Heart left ventricle (tissue), 16 donors: ENCODE measurements around the gene ARMCX5. TPM values are rescaled to one million over a fixed set of nuclear protein-coding genes. Genes with fewer than 3 reads are reported as not detected.

Experiments
- ATAC-seq, 4 donors: fragments of 200-7000 bp; cut with Tn5 transposase; one replicate each; pipeline ENCODE4 v1.9.1; 2020 to 2022; ENCODE audit warnings: moderate library complexity in 4 of 4, mild to moderate bottlenecking in 3 of 4, moderate number of reproducible peaks in 1 of 4
- DNase-seq, 5 donors: peaks; one replicate each; pipeline ENCODE4 v3.0.0-alpha.2; 2020
- H3K27ac ChIP-seq, 12 donors: fragments of 200-600 bp; sonication (generic) in 4 of 12; one replicate each; pipeline versions ENCODE4 v1.5.0 to v1.8.0; 2016 to 2022; ENCODE audit warnings: mild to moderate bottlenecking in 2 of 12
- H3K27me3 ChIP-seq, 9 donors: fragments of 200-600 bp; sonication (generic) in 2 of 9; one replicate each; pipeline versions ENCODE4 v1.5.1 to v1.8.0; 2016 to 2022; ENCODE audit warnings: mild to moderate bottlenecking in 3 of 9
- H3K36me3 ChIP-seq, 9 donors: fragments of 200-600 bp; sonication (generic) in 2 of 9; one replicate each; pipeline versions ENCODE4 v1.5.0 to v1.8.0; 2018 to 2022; ENCODE audit warnings: mild to moderate bottlenecking in 2 of 9
- H3K4me1 ChIP-seq, 12 donors: fragments of 200-600 bp; sonication (generic) in 4 of 12; one replicate each; pipeline versions ENCODE4 v1.5.0 to v1.8.0; 2016 to 2022; ENCODE audit warnings: mild to moderate bottlenecking in 3 of 12
- H3K4me3 ChIP-seq, 12 donors: fragments of 200-600 bp; sonication (generic) in 4 of 12; one replicate each; pipeline versions ENCODE4 v1.5.0 to v1.8.0; 2017 to 2022; ENCODE audit warnings: mild to moderate bottlenecking in 9 of 12, moderate library complexity in 4 of 12
- H3K9me3 ChIP-seq, 12 donors: fragments of 200-600 bp; sonication (generic) in 4 of 12; one replicate each; pipeline versions ENCODE4 v1.5.0 to v1.8.0; 2016 to 2022; ENCODE audit warnings: mild to moderate bottlenecking in 1 of 12
- CTCF ChIP-seq, 12 donors: fragments of 200-600 bp; sonication (generic) in 4 of 12; IDR thresholded peaks; one replicate each; pipeline versions ENCODE4 v1.5.0 to v1.8.0; 2018 to 2022; ENCODE audit warnings: antibody characterized with exemption in 12 of 12, mild to moderate bottlenecking in 5 of 12
- POLR2A ChIP-seq, 2 donors: fragments of 450-650 bp; IDR thresholded peaks; one replicate each; pipeline ENCODE4 v1.6.1; 2017; ENCODE audit warnings: antibody characterized with exemption in 2 of 2, mild to moderate bottlenecking in 2 of 2, moderate library complexity in 2 of 2
- WGBS, 4 donors: extraction: QIAGEN DNeasy Blood & Tissue Kit in 2 of 4; methylation state at CpG; one replicate each; pipeline versions ENCODE4 v1.1.5 to v1.1.7; 2013 to 2018; 5-methylcytosine and 5-hydroxymethylcytosine counted together
- intact Hi-C, 10 donors: fragments of 100-400 bp; cut with DNase I; formaldehyde crosslinking; loops; one replicate each; pipeline versions ENCODE4 v1.11.1 to v1.14.2; 2022
- polyA plus RNA-seq, 2 donors: library from polyadenylated mRNA; stranded (reverse); fragments of 200-250 nt; gene quantifications; one replicate each; pipeline ENCODE4 v1.2.3, GENCODE V29; 2013
- total RNA-seq, 9 donors: library from RNA; depleted of rRNA in 2 of 9; stranded (reverse); fragments of >200 nt in 2 of 9; fragmentation: NEBNext Ultra II Directional in 3 of 9; extraction: Animal tissue kit (Norgen Biotek cat#: 25700) in 3 of 9; gene quantifications; one replicate each; pipeline versions ENCODE4 v1.1.0 to v1.2.4, GENCODE V29; 2016 to 2023
- donor health status: ischemic (EF 13 %, LVEDD 7.1; RV severe dilation, severe dysfunction).
- donor health status: healthy with polysubstance abuse.
- donor health status: DM: no; HTN: yes; CAD: no.
- donor health status: DM: no; HTN: no; CAD: no.
- donor health status: ischemic (EF 25% LVEDD 6.9; RV normal size, moderate dysfunction).
- donor health status: ischemic (EF 25% LVEDD 5.7; RV mildly dilated, moderate dysfunction).
- donor health status: healthy.
- donor health status: DM: yes; HTN: yes; CAD: no.
- donor health status: ischemic (EF 35%, LVEDD 5.7; RV mildly dilated, moderate dysfunction).
- donor health status: nonischemic (EF 11% LVEDD 7.7; RV severe dilation, severe dysfunction).
- donor health status: DM: yes; HTN: yes; CAD: no.
- donor health status: PGD.
- donor health status: ischemic (EF 29% LVEDD 5.4; RV normal size, mild dysfunction).
- donor health status: nonischemic (EF 23%, LVEDD 6.1; RV moderate dilation, normal function).

Gene ARMCX5
- total and polyA plus RNA-seq, 11 donors: 1.7 to 10.5 (median 5.5) TPM

- intact Hi-C loops: loop anchor here in 2 of 10 donors (10.0 kb wide), 2 partner anchors 49 to 109 kb away; partner anchors contain the start of genes GPRASP1 (in 1 of the 2) and GPRASP2 (in 1 of the 2)
- Histone ChIP-seq H3K9me3 (no peaks in the 10 kb centered on the region), H3K4me3 (no peak overlapping the region), H3K4me1 (peaks cover 0 to 5% (median 0%) of the 10 kb centered on the region in 12 donors), H3K27ac (no peak overlapping the region), H3K27me3 (peaks cover 0 to 4% (median 0%) of the 10 kb centered on the region in 9 donors), H3K36me3 (peaks cover 0 to 8% (median 0%) of the 10 kb centered on the region in 9 donors)
- ATAC-seq (no peak), DNase-seq (no peak)
- no peak for TF ChIP-seq POLR2A (IDR thresholded peaks at IDR 0.05)
- no peak for TF ChIP-seq CTCF (IDR thresholded peaks at IDR 0.05)
- 79 to 98% (median 88%) methylated on average over 1 of the region's 1 CpG for WGBS, 4 donors
These were observed 6.8 kb downstream of the ARMCX5 start for GRCh38 chrX:102606115-102606514.

DNA sequence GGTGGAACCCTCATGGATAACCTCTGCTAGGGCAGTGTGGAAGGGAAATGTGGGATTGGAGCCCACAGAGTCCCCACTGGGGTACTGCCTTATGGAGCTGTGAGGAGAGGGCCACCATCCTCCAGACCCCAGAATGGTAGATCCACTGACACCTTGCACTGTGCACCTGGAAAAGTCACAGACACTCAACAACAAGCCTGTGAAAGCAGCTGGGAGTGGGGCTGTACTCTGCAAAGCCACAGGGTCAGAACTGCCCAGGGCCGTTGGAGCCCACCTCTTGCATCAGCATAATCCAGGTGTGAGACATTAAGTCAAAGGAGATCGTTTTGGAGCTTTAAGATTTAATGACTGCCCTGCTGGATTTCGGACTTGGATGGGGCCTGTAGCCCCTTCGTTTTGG, 11.6 kb downstream of the ARMCX5 start:
- Histone ChIP-seq H3K27ac (no peak overlapping the region), H3K4me3 (no peak overlapping the region), H3K36me3 (peaks cover 0 to 3% (median 0%) of the 10 kb centered on the region in 9 donors), H3K4me1 (no peaks in the 10 kb centered on the region), H3K27me3 (peaks cover 0 to 17% (median 0%) of the 10 kb centered on the region in 9 donors), H3K9me3 (no peaks in the 10 kb centered on the region)
- DNase-seq: no peak
- no peak for ATAC-seq
- intact Hi-C loops: no loop called here
- 62 to 94% (median 83%) methylated on average over 4 of the region's 4 CpGs for WGBS, 4 donors
- no peak for TF ChIP-seq CTCF (IDR thresholded peaks at IDR 0.05)
- no peak for TF ChIP-seq POLR2A (IDR thresholded peaks at IDR 0.05)

DNA sequence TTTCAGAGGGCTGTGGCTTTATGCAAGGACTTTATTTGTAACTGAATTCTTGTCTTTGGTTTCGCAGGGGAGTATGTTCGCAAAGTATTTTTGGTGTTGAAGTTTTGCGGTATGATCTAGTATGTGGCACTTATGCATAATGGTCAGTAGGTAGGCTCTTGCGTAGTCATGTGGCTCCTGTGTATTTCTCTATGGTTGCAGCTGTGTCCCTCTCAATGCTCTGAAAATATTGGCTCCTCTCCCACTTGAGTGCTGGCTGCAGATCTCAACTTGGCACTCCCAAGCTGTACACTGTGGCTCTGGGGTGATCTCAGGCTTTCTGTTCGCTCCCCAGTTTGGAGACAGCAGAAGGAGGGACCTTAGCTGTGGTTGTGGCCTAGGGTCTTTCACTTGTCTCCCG, 24.8 kb downstream of the ARMCX5 start:
- WGBS, 4 donors: 57 to 74% (median 70%) methylated on average over 6 of the region's 6 CpGs
- no peak overlapping the region for H3K27ac ChIP-seq
- H3K9me3 ChIP-seq: peaks cover 0 to 33% (median 17%) of the 10 kb centered on the region in 12 donors
- H3K4me1 ChIP-seq: no peaks in the 10 kb centered on the region
- TF ChIP-seq POLR2A (IDR thresholded peaks at IDR 0.05): no peak
- no peak for TF ChIP-seq CTCF (IDR thresholded peaks at IDR 0.05)
- no peak overlapping the region for H3K4me3 ChIP-seq
- no peaks in the 10 kb centered on the region for H3K27me3 ChIP-seq
- intact Hi-C loops: no loop called here
- peak; percentile 67 to 87 (median 82) for ATAC-seq
- H3K36me3 ChIP-seq: no peaks in the 10 kb centered on the region
- no peak for DNase-seq

DNA sequence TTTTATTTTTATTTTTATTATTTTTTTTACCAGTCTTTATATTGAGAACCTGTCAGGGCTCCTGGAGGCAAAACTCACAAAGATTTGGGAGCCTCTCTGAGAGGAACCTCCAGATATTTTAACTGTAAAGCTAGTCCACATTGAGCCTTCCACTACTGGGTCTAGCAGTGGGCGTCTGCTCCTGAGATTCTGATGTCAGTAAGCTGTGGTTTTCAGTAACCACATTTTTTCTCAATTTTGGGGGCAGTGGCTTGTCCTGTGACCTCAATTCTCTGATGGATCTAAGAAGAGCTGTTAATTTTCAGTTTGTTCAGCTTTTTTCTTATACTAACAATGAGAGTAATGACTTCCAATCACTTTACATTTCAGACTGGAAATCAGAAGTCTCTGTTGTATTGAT, 28.3 kb downstream of the ARMCX5 start:
- Histone ChIP-seq H3K9me3 (peaks cover 0 to 7% (median 0%) of the 10 kb centered on the region in 12 donors), H3K36me3 (no peaks in the 10 kb centered on the region), H3K27me3 (no peaks in the 10 kb centered on the region), H3K4me3 (no peak overlapping the region), H3K27ac (no peak overlapping the region), H3K4me1 (no peaks in the 10 kb centered on the region)
- no peak for DNase-seq
- intact Hi-C loops: no loop called here
- ATAC-seq: no peak
- TF ChIP-seq CTCF (IDR thresholded peaks at IDR 0.05) (no peak), POLR2A (IDR thresholded peaks at IDR 0.05) (no peak)
- WGBS, 4 donors: 47 to 91% (median 77%) methylated on average over 1 of the region's 1 CpG
